WTC11 (cell line): ENCODE results near the gene CSN3.

Source experiments
- CTCF ChIP-seq: fragments of 200-600 bp; IDR thresholded peaks from 2 replicates; pipeline ENCODE4 v1.8.0; 2022; ENCODE audit warnings: antibody characterized with exemption
- ESRRA ChIP-seq: sonication (generic); formaldehyde crosslinking; IDR thresholded peaks from 2 replicates; pipeline ENCODE4 v1.8.1; 2022; ENCODE audit warnings: mild to moderate bottlenecking, missing genetic modification reagents, borderline replicate concordance
- TEAD4 ChIP-seq: sonication (generic); formaldehyde crosslinking; IDR thresholded peaks from 2 replicates; pipeline ENCODE4 v1.8.0; 2022; ENCODE audit warnings: mild to moderate bottlenecking, missing genetic modification reagents

GRCh38 chr4:70236125-70236524 is 6.3 kb upstream of the CSN3 start:
- TF ChIP-seq ESRRA (CRISPR knock-in tag) (no peak), CTCF (no peak), TEAD4 (no peak)
